RPMI7951 (cell line): ENCODE data around the gene SAT2. TPM values are rescaled to one million over a fixed set of nuclear protein-coding genes. Genes with fewer than 3 reads are reported as not detected.
"Not testable (repeated sequence)": the region's sequence is repeated elsewhere in the genome, so short reads cannot be mapped to it uniquely, and the experiment has no call there.

Experiments
- DNase-seq: peaks from one replicate; pipeline ENCODE4 v3.0.0-alpha.2; 2012; ENCODE audit warnings: low read depth
- total RNA-seq: library from RNA; depleted of rRNA; stranded (reverse); fragments of >200 nt; shearing (Covaris generic); gene quantifications from 2 replicates; pipeline ENCODE4 v1.2.3, GENCODE V29; 2014

The SAT2 gene
- total RNA-seq, 1 experiment from 2014 or later, result 17.4 TPM

DNA sequence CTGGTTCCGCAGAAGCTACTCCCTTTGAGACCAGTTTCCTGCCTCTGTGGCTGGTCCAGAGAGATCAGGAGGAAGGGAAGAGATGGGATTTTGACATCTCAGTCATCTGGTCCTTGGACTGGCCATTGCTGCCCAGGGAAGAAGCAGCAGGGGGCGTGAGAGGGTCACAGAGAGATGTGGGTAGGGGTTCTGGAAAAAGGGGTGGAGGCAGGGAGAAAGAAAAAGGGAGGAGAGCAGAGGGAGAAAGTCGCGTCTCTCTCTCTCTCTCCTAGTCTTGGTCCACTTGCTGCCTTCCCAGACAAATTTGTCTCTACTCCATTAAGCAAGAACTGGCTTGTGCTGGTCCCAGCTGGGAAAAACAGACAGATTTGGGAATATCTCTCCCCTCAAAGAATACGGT is 6.8 kb upstream of the SAT2 start:
- peak; percentile 51 for DNase-seq

DNA sequence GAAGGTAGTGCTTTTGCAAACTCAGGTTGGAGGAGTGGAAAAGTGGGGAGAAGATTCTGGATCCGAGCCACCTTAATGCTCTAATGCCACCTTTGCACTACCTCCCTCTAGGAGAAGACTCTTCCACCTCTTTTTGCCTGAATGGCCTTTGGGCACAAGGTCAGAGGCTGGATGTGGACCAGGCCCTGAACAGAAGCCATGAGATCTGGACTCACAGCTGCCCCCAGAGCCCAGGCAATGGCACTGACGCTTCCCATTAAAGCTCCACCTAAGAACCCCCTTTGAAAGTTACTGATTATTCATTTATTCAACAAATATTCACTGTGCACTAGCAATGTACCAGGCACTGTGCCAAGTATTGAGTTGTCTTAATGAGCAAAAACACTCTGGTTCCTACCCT is 5.5 kb upstream of the SAT2 start:
- no peak for DNase-seq

DNA sequence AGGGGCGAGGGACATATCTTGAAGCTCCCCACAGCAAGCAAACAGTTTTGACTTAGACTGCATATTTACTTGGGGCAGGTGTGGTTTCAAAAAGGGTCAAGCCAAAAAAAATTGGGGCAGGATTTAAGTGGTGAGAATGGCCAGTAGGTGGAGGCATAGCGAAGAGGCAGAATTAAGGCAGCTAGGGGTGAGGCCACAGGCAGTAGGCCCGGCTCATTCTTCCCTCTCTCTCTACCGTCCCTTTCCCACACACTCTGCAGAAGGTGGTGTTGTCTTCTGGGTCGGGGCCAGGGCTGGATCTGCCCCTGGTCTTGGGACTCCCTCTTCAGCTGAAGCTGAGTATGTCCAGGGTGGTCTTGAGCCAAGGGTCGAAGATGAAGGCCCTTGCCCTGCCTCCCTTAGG is 4.9 kb upstream of the SAT2 start:
- peak; percentile 32 for DNase-seq

DNA sequence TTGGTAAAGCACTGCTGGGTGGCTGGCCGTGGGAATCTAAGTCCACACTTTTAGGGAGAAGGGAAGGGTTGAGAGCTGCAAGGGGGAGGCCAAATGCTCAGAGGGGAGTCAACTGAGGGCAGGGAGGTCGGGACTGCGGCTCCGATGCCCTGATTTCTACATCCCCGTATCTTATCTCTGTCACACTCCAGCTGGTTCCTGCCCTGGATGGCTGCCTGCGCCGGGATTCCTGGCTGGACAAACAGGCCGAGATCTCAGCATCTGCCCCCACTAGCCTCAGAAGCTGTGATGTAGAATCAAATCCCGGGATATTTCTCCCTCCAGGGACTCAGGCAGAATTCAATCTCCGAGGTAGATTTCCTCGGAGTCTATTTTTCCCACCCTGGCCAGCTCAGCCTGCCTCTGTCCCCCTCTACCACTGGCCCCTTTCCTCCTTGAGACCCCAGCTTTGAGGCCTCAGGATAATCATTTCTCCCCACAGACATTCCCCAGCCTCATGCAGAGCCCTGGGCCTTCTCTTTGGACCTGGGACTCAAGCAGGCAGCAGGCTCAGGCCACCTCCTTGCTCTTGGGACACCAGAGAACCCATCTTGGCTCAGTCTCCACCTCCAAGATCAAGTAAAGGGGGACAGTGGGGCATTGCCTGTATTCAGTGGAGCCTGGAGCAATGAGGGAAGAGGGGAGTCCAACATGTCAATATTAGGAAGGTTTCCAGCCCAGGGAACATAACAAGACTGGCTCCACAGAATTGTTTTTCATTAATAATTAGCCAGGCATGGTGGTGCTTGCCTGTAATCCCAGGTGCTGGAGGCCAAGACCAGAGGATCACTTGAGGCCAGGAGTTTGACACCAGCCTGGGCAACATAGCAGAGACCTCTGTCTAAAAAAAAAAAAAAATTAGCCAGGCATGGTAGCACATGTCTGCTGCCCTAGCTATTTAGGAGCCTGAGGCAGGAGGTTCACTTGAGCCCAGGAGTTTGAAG is 4.1 kb upstream of the SAT2 start:
- no peak for DNase-seq

DNA sequence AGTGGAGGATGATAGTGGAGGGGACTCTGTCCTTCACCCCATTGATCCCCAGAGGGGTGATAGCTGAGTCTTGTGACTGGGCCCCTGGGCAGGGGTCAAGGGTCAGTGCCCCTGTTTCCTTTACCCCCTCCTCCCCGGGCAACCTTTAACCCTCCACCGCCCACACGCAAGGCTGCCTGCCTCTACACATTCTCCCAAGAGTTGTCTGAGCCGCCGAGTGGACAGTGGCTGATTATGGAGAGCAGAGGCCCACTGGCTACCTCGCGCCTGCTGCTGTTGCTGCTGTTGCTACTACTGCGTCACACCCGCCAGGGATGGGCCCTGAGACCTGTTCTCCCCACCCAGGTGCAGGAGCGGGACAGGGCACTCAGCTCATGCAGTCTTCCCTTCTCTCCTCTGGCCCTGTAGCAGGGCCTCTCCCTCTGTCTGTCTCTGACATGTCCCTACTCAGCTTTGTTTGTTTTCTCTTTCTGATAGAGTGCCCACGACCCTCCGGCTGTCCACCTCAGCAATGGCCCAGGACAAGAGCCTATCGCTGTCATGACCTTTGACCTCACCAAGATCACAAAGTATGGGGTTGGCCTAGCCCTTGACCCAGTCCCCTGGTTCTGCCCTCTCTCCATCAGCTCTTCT is 2.4 kb upstream of the SAT2 start, which contains the start of gene SHBG:
TSS of gene SHBG (plus strand) at position 197 of the 633 bp plus-strand sequence. CDS start at position 235, 38 bp downstream.
- DNase-seq, result no peak

DNA sequence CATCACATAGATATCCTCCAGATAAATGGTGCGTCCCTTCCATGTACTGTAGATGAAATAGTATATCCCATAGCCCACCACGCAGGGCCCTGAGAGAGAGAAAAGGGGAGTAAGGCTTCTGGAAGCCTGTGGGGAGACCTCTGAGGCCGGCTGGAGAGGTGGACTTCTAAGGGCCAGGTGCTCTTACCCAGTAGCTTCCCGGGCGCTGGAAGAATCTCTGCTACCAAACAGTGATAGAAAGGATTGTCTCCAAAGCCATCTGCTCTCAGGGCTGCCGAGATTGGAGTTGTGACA is 718 bp downstream of the SAT2 start:
- DNase-seq, result no peak

DNA sequence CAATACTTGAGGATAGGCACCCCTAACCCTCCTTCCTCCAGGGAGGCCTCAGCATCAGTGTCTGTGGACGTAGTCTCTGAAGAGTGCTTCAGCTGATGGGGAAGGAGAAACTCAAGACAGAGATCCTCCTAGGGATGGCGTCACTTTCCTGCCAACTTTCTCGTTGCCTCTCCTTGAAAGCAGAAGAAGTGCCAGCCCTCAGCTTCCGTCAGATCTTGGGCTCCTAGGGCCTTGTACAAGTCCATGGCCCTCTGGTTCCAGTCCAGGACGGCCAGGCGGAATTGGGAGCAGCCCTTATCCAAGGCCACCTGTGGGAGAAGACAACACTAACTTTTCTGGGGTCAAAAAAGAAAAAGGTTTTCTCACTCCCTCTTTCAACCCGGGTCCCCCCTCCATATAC is 1.3 kb downstream of the SAT2 start:
- DNase-seq, result no peak

DNA sequence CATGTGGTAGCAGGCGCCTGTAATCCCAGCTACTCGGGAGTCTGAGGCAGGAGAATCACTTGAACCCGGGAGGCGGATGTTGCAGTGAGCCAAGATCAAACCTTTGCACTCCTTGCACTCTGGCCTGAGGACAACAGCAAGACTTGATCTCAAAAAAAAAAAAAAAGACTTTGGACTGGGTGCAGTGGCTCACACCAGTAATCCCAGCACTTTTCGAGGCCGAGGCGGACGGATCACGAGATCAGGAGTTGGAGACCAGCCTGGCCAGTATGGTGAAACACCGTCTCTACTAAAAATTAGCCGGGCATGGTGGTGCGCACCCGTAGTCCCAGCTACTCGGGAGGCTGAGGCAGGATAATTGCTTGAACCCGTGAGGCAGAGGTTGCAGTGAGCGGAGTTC is 1.9 kb downstream of the SAT2 start:
- not testable (repeated sequence) for DNase-seq

DNA sequence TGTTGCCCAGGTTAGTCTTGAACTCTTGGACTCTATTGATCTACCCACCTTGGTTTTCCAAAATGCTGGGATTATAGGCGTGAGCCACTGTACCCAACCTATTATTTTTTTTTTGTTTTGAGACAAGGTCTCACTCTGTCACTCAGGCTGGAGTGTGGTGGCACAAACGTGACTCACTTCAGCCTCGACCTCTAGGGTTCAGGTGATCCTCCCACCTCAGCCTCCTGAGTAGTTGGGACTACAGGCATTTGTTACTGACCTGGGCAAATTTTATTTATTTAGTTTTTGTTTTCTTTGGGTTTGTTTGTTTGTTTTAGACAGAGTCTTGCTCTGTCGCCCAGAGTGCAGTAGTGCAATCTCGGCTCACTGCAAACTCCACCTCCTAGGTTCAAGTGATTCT is 4.0 kb downstream of the SAT2 start:
- DNase-seq, result no peak

DNA sequence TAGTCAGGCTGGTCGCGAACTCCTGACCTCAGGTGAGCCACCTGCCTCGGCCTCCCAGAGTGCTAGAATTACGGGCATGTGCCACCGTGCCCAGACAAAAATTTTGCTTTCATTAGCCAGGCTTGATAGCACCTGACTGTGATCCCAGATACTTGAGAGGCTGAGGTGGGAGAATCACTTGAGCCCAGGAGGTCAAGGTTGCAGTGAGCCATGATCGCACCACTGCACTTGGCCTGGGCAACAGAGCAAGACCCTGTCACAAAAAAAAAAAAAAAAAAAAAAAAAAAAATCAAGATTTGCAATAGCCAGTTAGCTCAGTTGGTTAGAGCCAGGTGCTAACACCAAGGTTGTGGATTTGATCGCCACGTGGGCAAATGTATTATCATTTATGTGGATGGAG is 6.8 kb downstream of the SAT2 start:
- DNase-seq, result no peak

DNA sequence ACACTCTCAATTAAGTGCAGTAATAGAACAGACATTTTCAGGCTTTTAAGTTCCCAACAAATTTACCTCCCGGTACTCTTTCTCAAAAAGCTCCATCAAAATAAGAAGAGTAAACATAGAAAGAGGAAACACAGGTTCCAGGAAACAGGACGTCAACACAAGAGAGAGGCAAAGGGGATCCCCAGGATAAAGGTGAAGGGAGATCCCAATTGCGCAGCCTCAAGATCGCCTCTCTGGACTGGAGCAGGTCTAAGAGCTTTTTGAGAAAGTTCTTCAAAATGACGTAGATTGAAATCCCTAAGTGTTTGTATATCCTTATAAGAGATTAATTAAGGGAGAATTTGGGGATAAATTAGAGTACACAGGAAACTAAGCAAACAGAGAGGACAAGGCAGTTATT is 9.0 kb downstream of the SAT2 start:
- DNase-seq, result no peak

DNA sequence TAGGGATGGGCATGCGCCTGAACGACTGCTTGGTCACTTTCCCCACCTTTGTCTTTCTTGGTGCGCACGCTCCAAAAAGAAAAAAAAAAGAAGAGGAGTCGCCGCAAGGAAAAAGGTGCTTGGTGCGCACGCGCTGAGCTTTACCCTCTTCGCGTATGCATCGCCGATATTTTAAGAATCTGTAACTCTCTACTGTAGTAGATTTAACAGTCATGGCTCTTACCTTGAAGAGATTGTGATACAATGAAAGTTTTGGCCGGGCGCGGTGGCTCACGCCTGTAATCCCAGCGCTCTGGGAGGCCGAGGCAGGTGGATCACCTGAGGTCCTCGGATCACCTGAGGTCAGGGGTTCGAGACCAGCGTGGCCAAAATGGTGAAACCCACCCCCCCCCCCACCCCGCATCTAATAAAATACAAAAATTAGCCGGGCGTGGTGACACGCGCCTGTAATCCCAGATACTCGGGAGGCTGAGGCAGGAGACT is 12.3 kb downstream of the SAT2 start:
- DNase-seq, result no peak

DNA sequence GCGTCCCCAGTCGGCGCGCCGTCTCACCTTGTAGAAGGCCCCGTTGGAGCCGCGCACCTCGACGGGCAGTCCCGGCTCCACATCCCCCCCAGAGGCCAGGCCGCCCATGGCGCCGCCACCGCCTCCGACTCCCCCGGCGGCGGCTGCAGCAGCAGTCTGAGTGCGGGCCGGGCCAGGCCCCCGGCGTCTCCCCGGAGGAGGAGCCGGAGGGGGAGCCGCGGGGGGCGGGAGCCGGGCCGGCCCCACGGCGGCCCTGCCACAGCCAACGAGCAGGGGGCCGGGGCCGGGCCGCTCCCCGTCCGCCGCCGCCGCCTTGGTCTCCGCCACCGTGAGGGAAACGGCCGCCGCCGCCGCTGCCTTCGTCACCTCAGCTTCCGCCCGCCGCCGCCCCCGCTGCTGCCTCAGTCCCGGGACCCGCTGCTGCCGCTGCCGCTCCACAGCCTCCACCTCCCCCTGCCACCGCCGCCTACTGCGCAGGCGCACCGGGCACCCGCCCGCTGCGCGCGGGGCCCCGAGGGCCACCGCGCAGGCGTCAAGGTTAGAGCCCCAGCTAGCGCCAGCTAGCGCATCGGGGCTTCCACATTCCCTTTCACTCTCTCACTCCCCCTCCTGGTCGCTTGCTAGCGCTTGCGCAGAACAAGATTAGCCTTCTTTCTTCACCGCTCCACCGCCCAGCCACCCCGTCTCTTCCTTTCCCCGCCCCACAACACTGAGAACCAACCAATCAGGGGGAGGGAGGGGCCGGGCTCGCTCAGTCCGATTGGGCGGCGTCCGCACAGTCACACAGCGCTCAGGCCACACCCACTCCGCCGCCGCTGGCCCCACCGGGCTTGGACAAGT is 13.0 kb downstream of the SAT2 start, which contains the start of gene FXR2:
TSS of gene FXR2 (minus strand) at position 473 of the 840 bp plus-strand sequence. CDS start at position 108, 365 bp downstream.
- peak; percentile 98 for DNase-seq

DNA sequence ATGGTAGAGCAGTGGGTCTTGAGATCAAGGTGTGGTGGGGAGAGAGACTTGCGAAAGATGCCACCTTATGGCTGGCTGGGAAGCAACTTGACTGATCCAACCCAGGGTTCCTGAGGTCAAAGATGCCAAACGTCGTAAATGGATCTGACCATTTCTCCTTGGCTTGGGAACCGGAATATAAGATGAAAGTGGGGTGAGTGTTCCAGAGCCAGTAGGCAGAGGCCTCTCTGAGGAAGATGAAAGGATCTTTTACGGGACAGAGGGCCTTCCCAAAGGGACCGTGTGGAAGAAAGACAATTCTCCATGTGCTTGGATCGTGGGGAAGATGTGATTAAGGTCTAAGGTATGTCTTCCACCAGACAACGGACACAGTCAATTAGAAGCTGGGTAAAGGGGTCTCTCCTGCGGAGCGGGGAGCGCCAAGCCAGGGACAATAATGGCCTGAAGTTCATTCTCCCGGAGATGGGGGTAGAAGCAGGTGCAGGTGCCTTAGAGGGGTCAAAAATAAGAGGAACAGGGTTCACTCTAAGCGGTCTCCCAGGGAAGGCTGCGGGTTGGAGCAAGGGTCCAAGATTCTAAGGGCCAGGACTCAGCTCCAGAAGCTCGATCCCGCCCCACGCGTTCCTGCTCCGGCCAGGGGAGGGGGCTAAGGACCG is 13.7 kb downstream of the SAT2 start:
- peak; percentile 53 for DNase-seq

DNA sequence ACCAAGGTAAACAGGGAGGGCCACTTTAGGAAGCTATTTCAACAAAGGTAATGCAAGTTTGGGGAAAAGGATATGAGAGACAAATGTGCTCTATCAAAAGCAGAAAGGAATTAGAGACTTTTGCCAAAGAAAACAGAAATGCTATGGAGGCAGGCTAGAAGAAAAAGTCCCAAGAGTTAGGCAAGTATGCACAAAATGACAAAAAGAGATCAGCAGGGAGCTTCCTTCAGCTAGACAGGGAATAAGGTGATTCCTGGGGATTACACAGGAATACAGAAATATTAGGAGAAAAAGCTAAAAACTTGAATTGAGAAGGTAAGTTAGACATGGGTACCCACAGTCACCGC is 15.4 kb downstream of the SAT2 start:
- DNase-seq, result no peak

DNA sequence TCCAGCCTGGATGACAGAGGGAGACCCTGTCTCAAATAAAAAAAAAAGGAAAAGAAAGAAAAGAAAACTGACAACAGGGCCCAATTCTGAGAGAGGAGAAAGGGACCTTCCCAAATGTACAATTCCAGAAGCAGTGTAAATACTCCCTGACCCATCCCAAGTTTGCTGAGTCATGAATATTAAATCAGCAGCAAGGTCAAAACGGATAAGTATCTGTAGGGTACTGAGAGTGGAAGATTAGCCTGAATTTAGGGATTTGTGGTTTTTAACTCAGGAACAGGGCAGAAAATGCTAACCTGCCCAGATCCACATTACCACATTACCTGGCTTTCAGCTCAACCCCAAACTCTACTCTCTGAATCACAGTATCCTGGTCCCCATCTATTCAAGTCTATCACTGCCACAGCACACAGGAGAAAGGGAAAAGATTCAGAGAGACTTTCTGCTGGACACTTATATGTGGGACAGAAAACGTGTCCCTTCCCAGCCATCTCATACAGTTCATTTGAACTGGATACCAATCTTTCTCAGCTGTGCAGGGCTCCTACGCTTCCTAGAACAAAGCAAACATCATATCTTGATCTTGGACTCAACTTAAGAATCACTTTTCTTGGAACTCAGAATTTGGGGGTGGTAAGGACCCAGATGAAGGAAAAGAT is 15.9 kb downstream of the SAT2 start:
- no peak for DNase-seq

DNA sequence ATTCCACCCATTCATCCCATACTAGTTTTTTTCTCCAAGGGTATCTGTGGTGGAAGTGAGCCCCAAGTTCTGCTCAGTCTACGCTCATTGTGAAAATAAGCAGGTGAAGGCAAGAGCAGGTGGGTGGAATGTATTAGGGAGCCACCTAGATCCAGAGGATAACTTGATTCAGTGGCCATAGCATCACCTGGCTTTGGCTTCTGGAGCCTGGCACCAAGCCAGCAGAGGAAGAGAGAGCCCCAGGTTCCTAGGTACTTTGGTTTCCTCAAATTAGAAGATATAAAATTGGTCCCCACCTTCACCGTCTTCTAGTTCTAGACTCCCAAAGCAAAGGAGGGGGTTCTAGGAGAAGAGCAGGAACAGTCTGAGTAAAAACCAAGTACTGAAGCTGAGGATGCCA is 17.0 kb downstream of the SAT2 start:
- DNase-seq, result no peak

DNA sequence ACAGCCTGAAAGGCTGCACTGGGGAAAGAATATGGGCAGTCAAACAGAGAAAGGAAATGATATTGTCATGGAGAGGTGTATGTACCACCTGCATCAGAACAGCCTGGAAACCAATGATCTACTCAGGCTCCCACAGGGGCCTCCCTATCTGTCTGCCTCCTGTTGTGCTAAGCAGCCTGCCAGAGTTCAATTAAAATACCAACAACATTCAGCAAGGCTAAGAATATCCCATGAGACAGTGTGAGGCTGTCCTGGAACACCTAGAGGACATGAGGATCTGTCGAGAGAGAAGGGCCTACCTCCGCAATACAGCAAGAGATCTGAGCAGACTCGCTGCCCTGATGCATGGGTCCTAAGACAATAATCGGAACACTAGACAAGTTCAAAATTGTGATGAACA is 21.3 kb downstream of the SAT2 start:
- DNase-seq, result no peak

DNA sequence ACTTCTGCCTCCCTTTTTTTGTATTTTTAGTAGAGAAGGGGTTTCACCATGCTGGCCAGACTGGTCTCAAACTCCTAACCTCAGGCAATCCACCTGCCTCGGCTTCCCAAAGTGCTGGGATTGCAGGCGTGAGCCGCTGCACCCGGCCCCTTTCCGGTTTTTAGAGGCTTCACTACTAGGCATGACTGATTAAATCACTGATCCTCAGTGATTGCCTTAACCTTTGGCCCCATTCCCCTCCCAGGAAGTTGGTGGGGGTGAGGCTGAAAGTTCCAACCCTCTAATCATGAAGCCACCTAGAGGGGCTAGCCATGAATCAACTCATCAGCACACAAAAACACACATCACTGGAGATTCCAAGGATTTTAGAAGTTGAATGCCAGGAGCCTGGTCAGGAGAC is 30.1 kb downstream of the SAT2 start:
- not testable (repeated sequence) for DNase-seq

DNA sequence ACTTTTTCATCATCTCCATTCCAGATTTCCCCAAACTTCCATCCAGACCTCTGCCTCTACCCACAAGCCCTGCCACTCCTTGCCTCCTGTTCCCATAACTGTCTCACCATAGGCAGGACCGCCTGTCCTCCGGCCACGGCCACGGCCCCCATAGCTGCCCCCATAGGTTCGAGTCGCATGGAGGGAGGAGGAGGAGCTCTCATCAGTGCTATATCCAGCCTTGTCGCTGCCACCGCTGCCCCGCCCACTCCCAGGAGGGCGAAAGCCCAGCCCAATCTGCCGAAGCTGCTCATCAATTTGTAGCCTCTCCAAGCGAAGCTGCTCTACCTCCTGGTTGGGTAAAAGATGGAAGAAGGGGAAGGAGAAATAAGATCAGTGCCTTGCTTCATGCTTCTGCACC is 34.3 kb downstream of the SAT2 start:
- no peak for DNase-seq

DNA sequence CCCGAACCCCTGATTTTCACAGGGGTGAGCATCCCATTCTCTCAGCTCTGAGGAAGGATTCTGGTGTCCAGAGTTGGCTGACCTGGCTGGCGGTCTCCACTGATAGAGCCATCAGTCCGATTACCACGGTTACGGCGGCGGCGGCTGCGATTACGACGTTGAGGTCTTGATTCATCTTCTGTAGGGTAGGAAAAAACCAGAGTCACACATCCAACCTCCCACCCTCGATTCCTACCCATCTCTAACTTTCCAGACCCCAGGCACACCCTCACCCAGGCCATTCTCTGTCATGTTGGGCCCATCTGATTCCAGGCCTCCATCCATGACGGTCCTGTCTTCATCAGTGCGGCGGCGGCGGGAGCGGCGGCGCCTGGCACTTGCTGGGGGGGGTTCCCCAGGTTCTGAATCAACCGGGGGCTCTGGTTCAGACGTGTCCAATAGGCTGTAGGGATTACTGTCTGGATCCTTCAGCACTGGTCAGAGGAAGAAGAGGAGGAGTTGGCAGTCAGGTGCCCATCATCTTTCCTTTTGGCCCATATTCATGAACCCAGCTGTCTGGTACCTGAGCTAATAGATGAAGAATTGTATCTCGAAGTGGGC is 35.1 kb downstream of the SAT2 start:
- DNase-seq, result no peak
